ENCODE measurements around the gene DEPDC1B.

- TF ChIP-seq CTCF (conservative IDR thresholded peaks at IDR 0.05; ENCODE audit: low read depth, low read length) (no peak), CEBPB (IDR thresholded peaks at IDR 0.05; ENCODE audit: low read depth, low read length) (no peak), POLR2A (IDR thresholded peaks at IDR 0.05; ENCODE audit: low read depth, low read length) (no peak), SMC3 (IDR thresholded peaks at IDR 0.05; ENCODE audit: low read depth, low read length) (no peak)
Measured at GRCh38 chr5:60630836-60631235, 69.1 kb downstream of the DEPDC1B start.

Measured in IMR-90 (cell line).